Breast epithelium (tissue), 3 donors: ENCODE measurements around the gene IGF2.

Experiments
- POLR2A ChIP-seq: fragments of 450-650 bp; IDR thresholded peaks from one replicate; pipeline ENCODE4 v1.6.1; 2016; ENCODE audit warnings: antibody characterized with exemption, mild to moderate bottlenecking, moderate library complexity
- TF ChIP-seq, protein P1 (sequence below), 3 donors: fragments of 450-650 bp; IDR thresholded peaks; one replicate each; pipeline ENCODE4 v1.5.1; 2016 to 2017; ENCODE audit warnings: antibody characterized with exemption in 3 of 3, mild to moderate bottlenecking in 3 of 3, moderate library complexity in 3 of 3

DNA sequence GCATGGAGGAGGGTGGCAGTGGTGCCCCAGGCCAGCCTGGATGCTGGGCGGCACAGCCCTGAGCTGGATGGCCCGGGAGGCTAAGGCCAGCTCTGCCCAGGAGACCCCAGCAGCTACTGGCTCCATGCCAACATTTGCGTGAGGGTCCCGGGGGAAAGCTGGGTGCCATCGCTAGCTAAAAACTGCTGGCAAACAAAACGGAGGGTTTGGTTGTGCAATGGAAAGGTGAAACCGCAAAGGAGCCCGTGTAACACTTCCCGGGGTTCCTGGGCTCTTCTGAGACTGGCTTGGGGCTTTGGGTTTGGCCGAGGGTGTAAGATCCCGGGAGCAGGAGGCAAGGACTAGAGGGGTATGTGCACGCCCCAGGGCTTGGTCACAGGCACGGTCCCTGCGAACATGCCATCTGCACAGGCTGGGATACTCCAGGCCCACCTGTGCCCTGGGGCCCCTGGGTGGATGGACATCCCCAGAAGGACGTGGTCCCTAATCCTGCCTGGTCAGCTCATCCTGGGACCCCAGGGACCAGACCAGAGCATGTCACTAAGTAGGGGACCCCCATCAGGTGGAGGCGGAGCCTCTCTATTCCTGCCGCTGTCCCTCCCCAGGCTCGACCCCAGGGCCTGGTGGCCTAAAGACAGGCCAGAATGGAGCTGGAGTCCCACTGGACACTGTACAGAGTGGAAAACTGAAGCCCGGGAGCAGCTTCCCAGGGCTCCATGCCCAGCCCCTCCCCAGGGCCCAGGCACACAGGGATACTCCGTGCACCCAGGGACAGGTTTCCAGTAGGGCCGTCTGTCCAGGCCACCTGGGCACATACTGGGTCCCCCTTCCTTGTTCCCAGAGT, 44.6 kb downstream of the IGF2 start:
- TF ChIP-seq, protein P1, sequence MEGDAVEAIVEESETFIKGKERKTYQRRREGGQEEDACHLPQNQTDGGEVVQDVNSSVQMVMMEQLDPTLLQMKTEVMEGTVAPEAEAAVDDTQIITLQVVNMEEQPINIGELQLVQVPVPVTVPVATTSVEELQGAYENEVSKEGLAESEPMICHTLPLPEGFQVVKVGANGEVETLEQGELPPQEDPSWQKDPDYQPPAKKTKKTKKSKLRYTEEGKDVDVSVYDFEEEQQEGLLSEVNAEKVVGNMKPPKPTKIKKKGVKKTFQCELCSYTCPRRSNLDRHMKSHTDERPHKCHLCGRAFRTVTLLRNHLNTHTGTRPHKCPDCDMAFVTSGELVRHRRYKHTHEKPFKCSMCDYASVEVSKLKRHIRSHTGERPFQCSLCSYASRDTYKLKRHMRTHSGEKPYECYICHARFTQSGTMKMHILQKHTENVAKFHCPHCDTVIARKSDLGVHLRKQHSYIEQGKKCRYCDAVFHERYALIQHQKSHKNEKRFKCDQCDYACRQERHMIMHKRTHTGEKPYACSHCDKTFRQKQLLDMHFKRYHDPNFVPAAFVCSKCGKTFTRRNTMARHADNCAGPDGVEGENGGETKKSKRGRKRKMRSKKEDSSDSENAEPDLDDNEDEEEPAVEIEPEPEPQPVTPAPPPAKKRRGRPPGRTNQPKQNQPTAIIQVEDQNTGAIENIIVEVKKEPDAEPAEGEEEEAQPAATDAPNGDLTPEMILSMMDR (IDR thresholded peaks at IDR 0.05) = no peak
- no peak for TF ChIP-seq POLR2A
